ENCODE measurements around the gene KLK2. TPM values are rescaled to one million over a fixed set of nuclear protein-coding genes. Genes with fewer than 3 reads are reported as not detected.

Gene KLK2
- total RNA-seq, 1 experiment from 2014 or later: not detected

DNA sequence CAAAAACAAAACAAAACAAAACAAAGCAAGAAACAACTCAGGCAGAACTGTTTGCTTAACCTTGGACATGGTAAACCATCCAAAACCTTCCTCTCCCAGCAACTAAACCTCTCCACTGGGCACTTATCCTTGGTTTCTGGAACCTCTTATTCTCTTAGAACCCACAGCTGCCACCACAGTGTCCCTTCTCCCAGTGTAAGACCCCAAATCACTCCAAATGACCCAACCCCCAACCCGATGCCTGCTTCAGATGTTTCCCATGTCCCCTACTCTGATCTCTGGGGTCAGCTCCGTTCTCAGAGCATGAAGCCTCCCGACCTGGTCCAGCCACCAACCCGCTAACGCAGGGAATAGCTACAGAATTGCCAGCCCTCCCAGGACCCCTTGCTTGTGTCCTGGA lies 972 bp downstream of the KLK2 start:
- Histone ChIP-seq H3K36me3 (ENCODE audit: low read depth, low read length) (no peaks in the 10 kb centered on the region), H3K4me1 (ENCODE audit: insufficient read depth, low read length) (no peaks in the 10 kb centered on the region), H3K27ac (ENCODE audit: low read length) (no peak overlapping the region), H3K4me3 (ENCODE audit: low read length) (no peak overlapping the region), H3K9me3 (ENCODE audit: low read length) (no peaks in the 10 kb centered on the region), H3K27me3 (ENCODE audit: low read length) (peaks cover 100% of the 10 kb centered on the region), H2AFZ (ENCODE audit: low read length) (no peak overlapping the region), H3K9ac (ENCODE audit: low read length) (no peak overlapping the region), H3K4me2 (ENCODE audit: low read length) (no peak overlapping the region), H3K79me2 (ENCODE audit: low read length) (no peaks in the 10 kb centered on the region), H3K9me2 (replicated peaks; ENCODE audit: low read length) (no peaks in the 10 kb centered on the region), H3F3A (ENCODE audit: low read length, unreplicated experiment) (no peaks in the 10 kb centered on the region), H4K20me1 (ENCODE audit: low read length) (no peaks in the 10 kb centered on the region)
- DNase-seq: no peak
- no peak for TF ChIP-seq EZH2phosphoT487 (IDR thresholded peaks at IDR 0.05; ENCODE audit: borderline replicate concordance, low read length)
- TF ChIP-seq, protein P1, sequence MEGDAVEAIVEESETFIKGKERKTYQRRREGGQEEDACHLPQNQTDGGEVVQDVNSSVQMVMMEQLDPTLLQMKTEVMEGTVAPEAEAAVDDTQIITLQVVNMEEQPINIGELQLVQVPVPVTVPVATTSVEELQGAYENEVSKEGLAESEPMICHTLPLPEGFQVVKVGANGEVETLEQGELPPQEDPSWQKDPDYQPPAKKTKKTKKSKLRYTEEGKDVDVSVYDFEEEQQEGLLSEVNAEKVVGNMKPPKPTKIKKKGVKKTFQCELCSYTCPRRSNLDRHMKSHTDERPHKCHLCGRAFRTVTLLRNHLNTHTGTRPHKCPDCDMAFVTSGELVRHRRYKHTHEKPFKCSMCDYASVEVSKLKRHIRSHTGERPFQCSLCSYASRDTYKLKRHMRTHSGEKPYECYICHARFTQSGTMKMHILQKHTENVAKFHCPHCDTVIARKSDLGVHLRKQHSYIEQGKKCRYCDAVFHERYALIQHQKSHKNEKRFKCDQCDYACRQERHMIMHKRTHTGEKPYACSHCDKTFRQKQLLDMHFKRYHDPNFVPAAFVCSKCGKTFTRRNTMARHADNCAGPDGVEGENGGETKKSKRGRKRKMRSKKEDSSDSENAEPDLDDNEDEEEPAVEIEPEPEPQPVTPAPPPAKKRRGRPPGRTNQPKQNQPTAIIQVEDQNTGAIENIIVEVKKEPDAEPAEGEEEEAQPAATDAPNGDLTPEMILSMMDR (conservative IDR thresholded peaks at IDR 0.05; ENCODE audit: low read depth, low read length): no peak
- no peak for TF ChIP-seq EZH2 (IDR thresholded peaks at IDR 0.05; ENCODE audit: low read length, unreplicated experiment)
- ChIA-PET POLR2A (ENCODE audit: unreplicated experiment) (no interaction called here), CTCF (no interaction called here)
- BruUV-seq (replicated peaks): no TSS peak
- no peak for ATAC-seq
- intact Hi-C loops (cut with micrococcal nuclease): no loop called here

DNA sequence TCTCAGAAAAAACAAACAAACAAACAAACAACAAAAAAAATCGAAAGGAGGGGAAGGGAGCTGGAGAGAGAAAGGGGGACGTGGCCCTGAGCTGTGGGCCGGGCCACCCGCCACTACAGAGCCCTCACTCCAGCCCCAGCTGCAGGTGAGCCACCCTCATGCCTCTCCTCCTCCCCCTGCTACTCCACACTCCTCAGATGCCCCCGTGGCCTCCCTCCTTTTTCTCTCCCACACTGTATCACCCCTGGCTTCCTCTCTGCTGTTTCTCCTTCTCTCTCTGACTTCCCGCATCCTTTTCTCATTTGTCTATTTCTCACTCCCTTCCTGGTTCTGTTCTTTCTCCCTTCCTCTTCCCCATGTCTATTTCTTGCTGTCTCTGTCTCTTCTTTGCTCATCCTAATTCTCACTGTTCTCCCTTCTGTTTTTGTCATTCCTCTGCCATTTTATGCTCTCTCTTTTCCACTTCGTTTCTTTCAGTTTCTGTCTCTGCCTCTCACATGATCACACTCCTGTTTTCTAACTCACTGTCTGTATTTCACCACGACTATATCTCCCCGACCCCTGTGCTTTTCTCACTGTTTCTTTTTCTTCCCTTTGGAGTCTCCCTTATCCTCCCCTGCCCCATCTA lies 2.7 kb downstream of the KLK2 start:
- H3F3A ChIP-seq (ENCODE audit: low read length, unreplicated experiment): no peaks in the 10 kb centered on the region
- intact Hi-C loops (cut with micrococcal nuclease): no loop called here
- no peak; the same call in 1 of the 2 replicates for ATAC-seq

DNA sequence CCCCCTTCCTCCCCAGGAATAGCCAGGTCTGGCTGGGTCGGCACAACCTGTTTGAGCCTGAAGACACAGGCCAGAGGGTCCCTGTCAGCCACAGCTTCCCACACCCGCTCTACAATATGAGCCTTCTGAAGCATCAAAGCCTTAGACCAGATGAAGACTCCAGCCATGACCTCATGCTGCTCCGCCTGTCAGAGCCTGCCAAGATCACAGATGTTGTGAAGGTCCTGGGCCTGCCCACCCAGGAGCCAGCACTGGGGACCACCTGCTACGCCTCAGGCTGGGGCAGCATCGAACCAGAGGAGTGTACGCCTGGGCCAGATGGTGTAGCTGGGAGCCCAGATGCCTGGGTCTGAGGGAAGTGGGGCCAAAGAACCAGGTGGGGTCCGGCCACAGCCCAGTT lies 3.2 kb downstream of the KLK2 start:
- BruUV-seq (replicated peaks): no TSS peak
- POLR2A ChIA-PET (ENCODE audit: unreplicated experiment): no interaction called here
- Histone ChIP-seq H3K4me2 (ENCODE audit: low read length) (no peak overlapping the region), H3K27me3 (ENCODE audit: low read length) (peaks cover 100% of the 10 kb centered on the region), H3K9me2 (replicated peaks; ENCODE audit: low read length) (no peaks in the 10 kb centered on the region), H3K27ac (ENCODE audit: low read length) (no peak overlapping the region), H2AFZ (ENCODE audit: low read length) (no peak overlapping the region), H3K4me3 (ENCODE audit: low read length) (no peak overlapping the region), H4K20me1 (ENCODE audit: low read length) (no peaks in the 10 kb centered on the region), H3K36me3 (ENCODE audit: low read depth, low read length) (no peaks in the 10 kb centered on the region), H3K9me3 (ENCODE audit: low read length) (no peaks in the 10 kb centered on the region), H3F3A (ENCODE audit: low read length, unreplicated experiment) (no peaks in the 10 kb centered on the region), H3K4me1 (ENCODE audit: insufficient read depth, low read length) (no peaks in the 10 kb centered on the region), H3K9ac (ENCODE audit: low read length) (no peak overlapping the region), H3K79me2 (ENCODE audit: low read length) (no peaks in the 10 kb centered on the region)
- ATAC-seq (no peak), DNase-seq (no peak)
- intact Hi-C loops (cut with micrococcal nuclease): no loop called here
- CTCF ChIA-PET: no interaction called here
- TF ChIP-seq EZH2phosphoT487 (IDR thresholded peaks at IDR 0.05; ENCODE audit: borderline replicate concordance, low read length) (no peak), EZH2 (IDR thresholded peaks at IDR 0.05; ENCODE audit: low read length, unreplicated experiment) (no peak)
- TF ChIP-seq, protein P1 (conservative IDR thresholded peaks at IDR 0.05; ENCODE audit: low read depth, low read length): no peak

More for the DNA sequence above, 2.7 kb downstream of the KLK2 start:
- no peak overlapping the region for H3K27ac ChIP-seq (ENCODE audit: low read length)
- H3K79me2 ChIP-seq (ENCODE audit: low read length): no peaks in the 10 kb centered on the region
- H3K9ac ChIP-seq (ENCODE audit: low read length): no peak overlapping the region
- no peak overlapping the region for H2AFZ ChIP-seq (ENCODE audit: low read length)
- no peaks in the 10 kb centered on the region for H3K36me3 ChIP-seq (ENCODE audit: low read depth, low read length)
- no peak overlapping the region for H3K4me3 ChIP-seq (ENCODE audit: low read length)
- TF ChIP-seq, protein P1 (conservative IDR thresholded peaks at IDR 0.05; ENCODE audit: low read depth, low read length): no peak
- TF ChIP-seq EZH2 (IDR thresholded peaks at IDR 0.05; ENCODE audit: low read length, unreplicated experiment) (no peak), EZH2phosphoT487 (IDR thresholded peaks at IDR 0.05; ENCODE audit: borderline replicate concordance, low read length) (no peak)
- no peaks in the 10 kb centered on the region for H3K4me1 ChIP-seq (ENCODE audit: insufficient read depth, low read length)
- CTCF ChIA-PET: no interaction called here
- no TSS peak for BruUV-seq (replicated peaks)
- H3K9me3 ChIP-seq (ENCODE audit: low read length): no peaks in the 10 kb centered on the region
- DNase-seq: no peak
- peaks cover 100% of the 10 kb centered on the region for H3K27me3 ChIP-seq (ENCODE audit: low read length)
- no peak overlapping the region for H3K4me2 ChIP-seq (ENCODE audit: low read length)
- no peaks in the 10 kb centered on the region for H4K20me1 ChIP-seq (ENCODE audit: low read length)
- POLR2A ChIA-PET (ENCODE audit: unreplicated experiment): no interaction called here
- no peaks in the 10 kb centered on the region for H3K9me2 ChIP-seq (replicated peaks; ENCODE audit: low read length)
